ENCODE results near the gene RPL26. TPM values are rescaled to one million over a fixed set of nuclear protein-coding genes. Genes with fewer than 3 reads are reported as not detected.

Gene RPL26
- total and polyA plus RNA-seq, 2 donors (not counting 1 experiment from before 2014, with no cell fraction given): 2,663 to 4,116 TPM

GRCh38 chr17:8406174-8406573 is 23.2 kb upstream of the RPL26 start:
- no peak for DNase-seq (ENCODE audit: low read depth in 2 of 2)
- H3K27ac ChIP-seq (ENCODE audit: insufficient read depth, low read length): no peak overlapping the region
- no peak overlapping the region for H2AFZ ChIP-seq (ENCODE audit: low read length)
- no peak overlapping the region for H3K4me3 ChIP-seq (replicated peaks in 1 of 4; ENCODE audit: control extremely low read depth in 1 of 4, insufficient read depth in 1 of 4, low read depth in 3 of 4, low read length in 4 of 4)
- no peaks in the 10 kb centered on the region for H3K9me3 ChIP-seq (ENCODE audit: control insufficient read depth, insufficient read depth, low read depth, low read length)
- no peaks in the 10 kb centered on the region for H3K79me2 ChIP-seq (ENCODE audit: control insufficient read depth, insufficient read depth, low read length)
- peaks cover 2% of the 10 kb centered on the region for H3K4me1 ChIP-seq (ENCODE audit: control insufficient read depth, extremely low read depth, insufficient read depth, low read length)
- no peaks in the 10 kb centered on the region for H3K36me3 ChIP-seq (ENCODE audit: control insufficient read depth, insufficient read depth, low read length)
- peaks cover 4% of the 10 kb centered on the region for H3K27me3 ChIP-seq (ENCODE audit: control insufficient read depth, insufficient read depth, low read length)
- H3K9ac ChIP-seq (ENCODE audit: insufficient read depth, low read length): no peak overlapping the region
- no peaks in the 10 kb centered on the region for H4K20me1 ChIP-seq (ENCODE audit: control insufficient read depth, extremely low read depth, insufficient read depth, low read length)
- TF ChIP-seq CTCF (conservative IDR thresholded peaks at IDR 0.05 in 1 of 2, IDR thresholded peaks at IDR 0.05 in 1 of 2; ENCODE audit: low read depth in 1 of 2, low read length in 2 of 2): no peak
- TF ChIP-seq EZH2 (IDR thresholded peaks at IDR 0.05; ENCODE audit: low read length, missing control alignments): no peak
- no peak overlapping the region for H3K4me2 ChIP-seq (ENCODE audit: extremely low read depth, insufficient read depth, low read length)

- Histone ChIP-seq H3K4me1 (ENCODE audit: control insufficient read depth, extremely low read depth, insufficient read depth, low read length) (peaks cover 2% of the 10 kb centered on the region), H3K9me3 (ENCODE audit: control insufficient read depth, insufficient read depth, low read depth, low read length) (no peaks in the 10 kb centered on the region), H3K4me3 (replicated peaks in 1 of 4; ENCODE audit: control extremely low read depth in 1 of 4, insufficient read depth in 1 of 4, low read depth in 3 of 4, low read length in 4 of 4) (no peak overlapping the region), H4K20me1 (ENCODE audit: control insufficient read depth, extremely low read depth, insufficient read depth, low read length) (no peaks in the 10 kb centered on the region), H3K4me2 (ENCODE audit: extremely low read depth, insufficient read depth, low read length) (no peak overlapping the region), H3K27me3 (ENCODE audit: control insufficient read depth, insufficient read depth, low read length) (peaks cover 4% of the 10 kb centered on the region), H3K9ac (ENCODE audit: insufficient read depth, low read length) (no peak overlapping the region), H3K79me2 (ENCODE audit: control insufficient read depth, insufficient read depth, low read length) (no peaks in the 10 kb centered on the region), H3K36me3 (ENCODE audit: control insufficient read depth, insufficient read depth, low read length) (no peaks in the 10 kb centered on the region), H2AFZ (ENCODE audit: low read length) (no peak overlapping the region), H3K27ac (ENCODE audit: insufficient read depth, low read length) (no peak overlapping the region)
- TF ChIP-seq CTCF (conservative IDR thresholded peaks at IDR 0.05 in 1 of 2, IDR thresholded peaks at IDR 0.05 in 1 of 2; ENCODE audit: low read depth in 1 of 2, low read length in 2 of 2) (no peak), EZH2 (IDR thresholded peaks at IDR 0.05; ENCODE audit: low read length, missing control alignments) (no peak)
- no peak for DNase-seq (ENCODE audit: low read depth in 2 of 2)
Observed at GRCh38 chr17:8405499-8406016, 22.6 kb upstream of the RPL26 start.

GRCh38 chr17:8402921-8403536 is 20.0 kb upstream of the RPL26 start:
- TF ChIP-seq CTCF (conservative IDR thresholded peaks at IDR 0.05 in 1 of 2, IDR thresholded peaks at IDR 0.05 in 1 of 2; ENCODE audit: low read depth in 1 of 2, low read length in 2 of 2): no peak
- Histone ChIP-seq H3K36me3 (ENCODE audit: control insufficient read depth, insufficient read depth, low read length) (no peaks in the 10 kb centered on the region), H4K20me1 (ENCODE audit: control insufficient read depth, extremely low read depth, insufficient read depth, low read length) (no peaks in the 10 kb centered on the region), H3K9ac (ENCODE audit: insufficient read depth, low read length) (no peak overlapping the region), H3K27ac (ENCODE audit: insufficient read depth, low read length) (no peak overlapping the region), H3K27me3 (ENCODE audit: control insufficient read depth, insufficient read depth, low read length) (peaks cover 9% of the 10 kb centered on the region), H3K79me2 (ENCODE audit: control insufficient read depth, insufficient read depth, low read length) (no peaks in the 10 kb centered on the region), H2AFZ (ENCODE audit: low read length) (no peak overlapping the region), H3K4me1 (ENCODE audit: control insufficient read depth, extremely low read depth, insufficient read depth, low read length) (no peaks in the 10 kb centered on the region), H3K4me2 (ENCODE audit: extremely low read depth, insufficient read depth, low read length) (no peak overlapping the region), H3K4me3 (replicated peaks in 1 of 4; ENCODE audit: control extremely low read depth in 1 of 4, insufficient read depth in 1 of 4, low read depth in 3 of 4, low read length in 4 of 4) (no peak overlapping the region), H3K9me3 (ENCODE audit: control insufficient read depth, insufficient read depth, low read depth, low read length) (no peaks in the 10 kb centered on the region)
- no peak for DNase-seq (ENCODE audit: low read depth in 2 of 2)
